Muscle of leg (tissue), 16 donors: ENCODE data around the gene GIMD1. TPM values are rescaled to one million over a fixed set of nuclear protein-coding genes. Genes with fewer than 3 reads are reported as not detected.
"Not testable (repeated sequence)": the region's sequence is repeated elsewhere in the genome, so short reads cannot be mapped to it uniquely, and the experiment has no call there.

Experiments used
- DNase-seq: peaks from one replicate; pipeline ENCODE4 v3.0.0; 2013
- H3K27ac ChIP-seq: one replicate; pipeline ENCODE4 v1.5.1; 2013; ENCODE audit warnings: mild to moderate bottlenecking, low read length, control low read depth
- H3K27me3 ChIP-seq: one replicate; pipeline ENCODE4 v1.6.1; 2013; ENCODE audit warnings: low read length; ENCODE audit not compliant: control insufficient read depth, insufficient read depth
- H3K36me3 ChIP-seq: one replicate; pipeline ENCODE4 v1.6.1; 2013; ENCODE audit warnings: low read length; ENCODE audit not compliant: control insufficient read depth, insufficient read depth
- H3K4me1 ChIP-seq: one replicate; pipeline ENCODE4 v1.6.1; 2013; ENCODE audit warnings: low read length; ENCODE audit not compliant: control insufficient read depth, insufficient read depth
- H3K4me3 ChIP-seq: one replicate; pipeline ENCODE4 v1.5.1; 2013; ENCODE audit warnings: low read length, control low read depth
- H3K9me3 ChIP-seq: replicated peaks from 2 replicates; pipeline ENCODE4 v1.6.1; 2013; ENCODE audit warnings: low read depth, low read length; ENCODE audit not compliant: control insufficient read depth
- WGBS: methylation state at CpG from one replicate; pipeline ENCODE4 v1.1.5; 2013; ENCODE audit warnings: missing lambda C conversion rate; ENCODE audit not compliant: insufficient coverage; 5-methylcytosine and 5-hydroxymethylcytosine counted together
- long read RNA-seq, 11 donors: transcript quantifications; one replicate each; lab custom pipeline, GENCODE V29; 2026
- polyA plus RNA-seq, 8 donors: library from polyadenylated mRNA; unstranded; fragments of 120-200 nt; gene quantifications; one replicate each; pipeline versions ENCODE4 v1.2.1 to v1.2.3, GENCODE V29; 2013; ENCODE audit warnings: inconsistent platforms in 1 of 8, low replicate concordance in 1 of 8; ENCODE audit not compliant: insufficient read length in 8 of 8, insufficient read depth in 1 of 8
- total RNA-seq: library from RNA; stranded (reverse); fragments of 120-200 nt; gene quantifications from one replicate; pipeline ENCODE4 v1.2.4, GENCODE V29; 2013

The GIMD1 gene
- total RNA-seq (not detected), polyA plus RNA-seq (under 1 TPM in 1 of 8 donors, not detected in 7; 0.17 TPM)
- long read RNA-seq, donor 1: 0 reads
- long read RNA-seq, donor 2: 0 reads
- long read RNA-seq, donor 3: 0 reads
- long read RNA-seq, donor 4: 0 reads
- long read RNA-seq, donor 5: 0 reads
- long read RNA-seq, donor 6: 0 reads
- long read RNA-seq, donor 7, partial matches to known transcripts: 0 of 1 reads
- long read RNA-seq, donor 7, other reads (novel, unspliced or antisense): 0 of 1 reads
- long read RNA-seq, donor 8: 0 reads
- long read RNA-seq, donor 9: 0 reads
- long read RNA-seq, donor 10: 0 reads
- long read RNA-seq, donor 11: 0 reads

DNA sequence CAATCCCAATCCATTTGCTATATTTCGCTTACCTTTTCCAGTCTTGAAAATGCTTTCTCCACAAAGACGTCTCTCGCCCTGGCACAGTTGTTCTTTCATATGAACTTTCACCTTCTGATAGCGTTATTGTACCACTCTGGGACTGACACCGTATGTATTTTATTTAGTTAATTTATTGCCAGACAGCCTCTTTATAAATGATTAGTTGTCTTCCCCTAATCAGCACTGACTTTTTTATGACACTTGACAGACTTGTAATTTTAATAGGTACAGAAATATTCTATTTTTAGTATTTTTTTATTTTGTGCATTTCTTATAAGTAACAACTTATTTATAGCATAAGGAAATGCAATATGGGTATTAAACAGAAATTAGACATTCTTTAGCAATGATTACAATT is at the start of gene GIMD1:
TSS of gene GIMD1 (minus strand) at position 101 of the 400 bp plus-strand sequence. CDS start 1,343 bp downstream, outside the sequence.
- Histone ChIP-seq H3K4me1 (no peaks in the 10 kb centered on the region), H3K27me3 (no peaks in the 10 kb centered on the region), H3K4me3 (no peak within 1 kb of the TSS), H3K36me3 (no peaks in the 10 kb centered on the region), H3K9me3 (no peaks in the 10 kb centered on the region), H3K27ac (no peak within 1 kb of the TSS)
- no peak for DNase-seq
- no CpG with 5 or more reads among the region's 5 CpGs for WGBS

DNA sequence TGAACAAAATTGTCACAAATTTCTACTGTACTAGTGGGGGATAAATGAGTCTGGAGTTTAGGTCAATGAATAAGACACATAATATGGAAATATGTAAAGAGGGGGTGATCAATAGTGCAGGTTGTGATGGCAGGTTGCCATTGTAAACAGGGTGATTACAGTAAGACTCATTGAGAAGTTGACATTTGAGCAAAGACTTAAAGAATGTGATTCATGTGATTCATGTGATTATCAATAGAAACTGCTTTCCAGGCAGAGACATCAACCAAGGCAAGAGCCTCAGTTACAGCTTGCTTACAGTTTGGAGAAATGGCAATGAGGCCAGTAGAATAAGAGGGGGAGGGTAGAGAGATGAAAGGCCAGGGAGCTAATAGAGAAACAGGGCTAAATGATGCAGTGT is 45.8 kb upstream of the GIMD1 start:
- no peaks in the 10 kb centered on the region for H3K27me3 ChIP-seq
- DNase-seq: no peak
- no peaks in the 10 kb centered on the region for H3K36me3 ChIP-seq
- H3K4me1 ChIP-seq: no peaks in the 10 kb centered on the region
- no peak overlapping the region for H3K4me3 ChIP-seq
- H3K27ac ChIP-seq: no peak overlapping the region
- no peaks in the 10 kb centered on the region for H3K9me3 ChIP-seq

- 96% methylated on average over 7 of the region's 15 CpGs for WGBS
- no peaks in the 10 kb centered on the region for H3K36me3 ChIP-seq
- no peaks in the 10 kb centered on the region for H3K27me3 ChIP-seq
- H3K4me1 ChIP-seq: no peaks in the 10 kb centered on the region
- no peak for DNase-seq
- no peak overlapping the region for H3K27ac ChIP-seq
- no peak overlapping the region for H3K4me3 ChIP-seq
- no peaks in the 10 kb centered on the region for H3K9me3 ChIP-seq
Measured at GRCh38 chr4:106409901-106410889, 41.6 kb upstream of the GIMD1 start.

- H3K36me3 ChIP-seq, H3K27ac ChIP-seq, H3K4me1 ChIP-seq, DNase-seq, H3K9me3 ChIP-seq, H3K4me3 ChIP-seq, H3K27me3 ChIP-seq: not testable (repeated sequence)
- 100% methylated on average over 1 of the region's 3 CpGs for WGBS
Measured at GRCh38 chr4:106408004-106408403, 39.4 kb upstream of the GIMD1 start.

GRCh38 chr4:106401157-106401556 is 32.6 kb upstream of the GIMD1 start:
- H3K27ac ChIP-seq: no peak overlapping the region
- peaks cover 6% of the 10 kb centered on the region for H3K9me3 ChIP-seq
- H3K36me3 ChIP-seq: no peaks in the 10 kb centered on the region
- no peaks in the 10 kb centered on the region for H3K4me1 ChIP-seq
- no peaks in the 10 kb centered on the region for H3K27me3 ChIP-seq
- no CpG with 5 or more reads among the region's 3 CpGs for WGBS
- no peak overlapping the region for H3K4me3 ChIP-seq
- DNase-seq: no peak

- H3K36me3 ChIP-seq, H3K27me3 ChIP-seq, H3K4me1 ChIP-seq, H3K4me3 ChIP-seq, H3K9me3 ChIP-seq, DNase-seq, H3K27ac ChIP-seq: not testable (repeated sequence)
- WGBS: no CpG with 5 or more reads among the region's 4 CpGs
Measured at GRCh38 chr4:106398898-106399297, 30.3 kb upstream of the GIMD1 start.

- Histone ChIP-seq H3K36me3 (no peaks in the 10 kb centered on the region), H3K27ac (no peak overlapping the region), H3K4me1 (no peaks in the 10 kb centered on the region), H3K9me3 (peaks cover 7% of the 10 kb centered on the region), H3K27me3 (no peaks in the 10 kb centered on the region), H3K4me3 (no peak overlapping the region)
- 86% methylated on average over 1 of the region's 2 CpGs for WGBS
- DNase-seq: no peak
Measured at GRCh38 chr4:106395582-106395981, 27.0 kb upstream of the GIMD1 start.

DNA sequence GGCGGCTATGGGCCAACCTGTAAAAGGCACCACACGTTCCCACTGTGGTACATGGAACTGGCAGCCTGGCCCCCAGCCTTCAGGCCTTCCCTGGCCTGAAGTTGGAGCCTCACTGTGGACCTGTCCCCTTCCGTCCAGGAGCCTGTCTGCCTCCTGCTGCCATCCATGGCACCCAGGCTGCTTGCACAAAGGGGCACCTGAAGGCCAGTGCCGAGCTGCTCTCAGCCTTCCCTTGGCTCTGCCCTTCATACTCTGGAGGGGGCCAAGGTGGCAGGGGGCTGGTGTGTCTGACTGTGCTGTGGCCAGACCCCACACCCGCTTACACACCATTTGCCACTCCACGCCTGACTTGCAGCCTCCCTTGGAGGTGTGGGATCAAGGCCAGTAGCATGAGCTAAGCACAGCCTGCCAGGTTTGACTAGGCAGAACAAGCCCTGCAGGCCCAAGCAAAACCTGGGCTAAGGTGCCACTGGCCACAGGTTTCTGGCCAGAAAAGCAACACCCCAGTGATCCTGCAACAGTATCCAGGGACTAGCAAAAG is 17.3 kb upstream of the GIMD1 start:
- no peaks in the 10 kb centered on the region for H3K4me1 ChIP-seq

DNA sequence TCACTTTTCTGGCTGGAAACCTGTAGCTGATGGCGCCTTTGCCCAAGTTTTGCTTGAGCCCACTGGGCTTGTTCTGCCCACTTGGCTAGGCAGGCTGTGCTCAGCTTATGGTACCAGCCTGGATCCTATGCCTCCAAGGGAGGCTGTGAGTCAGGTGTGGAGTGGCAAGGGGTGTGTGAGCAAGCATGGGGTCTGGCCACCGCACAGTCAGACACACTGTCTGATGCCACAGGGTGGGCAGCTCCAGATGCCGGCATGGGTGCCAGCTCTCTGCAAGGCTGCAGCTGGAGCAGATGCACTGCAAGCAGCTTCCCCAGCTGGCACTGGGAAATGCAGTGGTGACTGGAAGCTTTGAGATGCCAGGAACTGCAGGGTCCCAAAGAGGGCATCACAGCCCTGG is 16.3 kb upstream of the GIMD1 start:
- Histone ChIP-seq H3K4me3 (no peak overlapping the region), H3K27ac (no peak overlapping the region), H3K36me3 (no peaks in the 10 kb centered on the region), H3K4me1 (no peaks in the 10 kb centered on the region), H3K27me3 (no peaks in the 10 kb centered on the region), H3K9me3 (no peaks in the 10 kb centered on the region)
- 98% methylated on average over 3 of the region's 3 CpGs for WGBS
- no peak for DNase-seq

More for the DNA sequence above, 17.3 kb upstream of the GIMD1 start:
- Histone ChIP-seq H3K4me3 (no peak overlapping the region), H3K27me3 (no peaks in the 10 kb centered on the region), H3K27ac (no peak overlapping the region), H3K36me3 (no peaks in the 10 kb centered on the region), H3K9me3 (no peaks in the 10 kb centered on the region)
- no peak for DNase-seq
- 85% methylated on average over 3 of the region's 6 CpGs for WGBS

DNA sequence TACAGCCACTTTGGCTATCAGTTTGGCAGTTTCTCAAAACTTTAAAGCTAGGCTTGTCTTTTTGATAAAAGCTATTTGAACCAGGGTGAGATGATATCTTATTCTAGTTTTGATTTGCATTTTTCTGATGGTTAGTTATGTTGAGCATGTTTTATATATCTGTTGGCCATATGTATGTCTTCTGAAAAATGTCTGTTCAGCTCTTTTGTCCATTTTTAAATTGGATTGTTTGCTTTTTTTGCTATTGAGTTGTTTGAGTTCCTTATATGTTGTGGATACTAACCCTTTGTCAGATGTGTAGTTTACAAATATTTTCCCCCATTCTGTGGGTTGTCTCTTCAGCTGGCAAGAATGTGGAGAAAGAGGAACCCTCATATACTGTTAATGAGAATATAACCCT is 11.6 kb upstream of the GIMD1 start:
- Histone ChIP-seq H3K4me1 (no peaks in the 10 kb centered on the region), H3K27me3 (no peaks in the 10 kb centered on the region), H3K36me3 (no peaks in the 10 kb centered on the region), H3K9me3 (no peaks in the 10 kb centered on the region), H3K4me3 (no peak overlapping the region), H3K27ac (no peak overlapping the region)
- DNase-seq: no peak
